GM12864 (cell line): Measurements from ENCODE around the gene ITIH1.
"Not testable (repeated sequence)": the region's sequence is repeated elsewhere in the genome, so short reads cannot be mapped to it uniquely, and the experiment has no call there.

ENCODE experiments used
- DNase-seq: peaks from one replicate; pipeline ENCODE4 v3.0.0-alpha.2; 2011; ENCODE audit warnings: low read depth
- H3K4me3 ChIP-seq: 2 replicates; pipeline ENCODE4 v1.5.1; 2011; ENCODE audit warnings: mild to moderate bottlenecking, low read depth, low read length, control low read depth
- TF ChIP-seq, protein P1 (sequence below): IDR thresholded peaks from 2 replicates; pipeline ENCODE4 v1.5.1; 2011; ENCODE audit warnings: low read depth, mild to moderate bottlenecking, moderate library complexity, low read length, control low read depth, inconsistent platforms; ENCODE audit errors: missing control alignments

The ITIH1 gene

GRCh38 chr3:52774901-52775864 lies 2.2 kb upstream of the ITIH1 start:
- DNase-seq: no peak
- TF ChIP-seq, protein P1, sequence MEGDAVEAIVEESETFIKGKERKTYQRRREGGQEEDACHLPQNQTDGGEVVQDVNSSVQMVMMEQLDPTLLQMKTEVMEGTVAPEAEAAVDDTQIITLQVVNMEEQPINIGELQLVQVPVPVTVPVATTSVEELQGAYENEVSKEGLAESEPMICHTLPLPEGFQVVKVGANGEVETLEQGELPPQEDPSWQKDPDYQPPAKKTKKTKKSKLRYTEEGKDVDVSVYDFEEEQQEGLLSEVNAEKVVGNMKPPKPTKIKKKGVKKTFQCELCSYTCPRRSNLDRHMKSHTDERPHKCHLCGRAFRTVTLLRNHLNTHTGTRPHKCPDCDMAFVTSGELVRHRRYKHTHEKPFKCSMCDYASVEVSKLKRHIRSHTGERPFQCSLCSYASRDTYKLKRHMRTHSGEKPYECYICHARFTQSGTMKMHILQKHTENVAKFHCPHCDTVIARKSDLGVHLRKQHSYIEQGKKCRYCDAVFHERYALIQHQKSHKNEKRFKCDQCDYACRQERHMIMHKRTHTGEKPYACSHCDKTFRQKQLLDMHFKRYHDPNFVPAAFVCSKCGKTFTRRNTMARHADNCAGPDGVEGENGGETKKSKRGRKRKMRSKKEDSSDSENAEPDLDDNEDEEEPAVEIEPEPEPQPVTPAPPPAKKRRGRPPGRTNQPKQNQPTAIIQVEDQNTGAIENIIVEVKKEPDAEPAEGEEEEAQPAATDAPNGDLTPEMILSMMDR: no peak
- H3K4me3 ChIP-seq: no peak overlapping the region

- TF ChIP-seq, protein P1: no peak
- no peak overlapping the region for H3K4me3 ChIP-seq
- no peak for DNase-seq
These were observed 1.5 kb upstream of the ITIH1 start for GRCh38 chr3:52775877-52776276.

DNA sequence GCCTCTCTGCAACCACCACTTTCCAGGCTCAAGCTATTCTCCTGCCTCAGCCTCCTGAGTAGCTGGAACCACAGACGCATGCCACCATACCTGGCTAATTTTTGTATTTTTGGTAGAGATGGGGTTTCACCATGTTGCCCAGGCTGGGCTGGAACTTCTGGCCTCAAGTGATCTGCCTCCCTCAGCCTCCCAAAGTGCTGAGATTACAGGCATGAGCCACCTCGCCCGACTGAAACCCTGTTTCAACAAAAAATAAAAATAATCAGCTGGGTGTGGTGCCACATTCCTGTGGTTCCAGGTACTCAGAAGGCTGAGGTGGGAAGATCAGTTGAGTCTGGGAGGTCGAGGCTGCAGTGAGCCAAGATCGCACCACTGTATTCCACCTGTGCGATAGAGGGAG lies 913 bp upstream of the ITIH1 start:
- not testable (repeated sequence) for DNase-seq, H3K4me3 ChIP-seq

GRCh38 chr3:52777959-52778805 lies 783 bp downstream of the ITIH1 start:
- TF ChIP-seq, protein P1: no peak
- no peak for DNase-seq
- no peak overlapping the region for H3K4me3 ChIP-seq

DNA sequence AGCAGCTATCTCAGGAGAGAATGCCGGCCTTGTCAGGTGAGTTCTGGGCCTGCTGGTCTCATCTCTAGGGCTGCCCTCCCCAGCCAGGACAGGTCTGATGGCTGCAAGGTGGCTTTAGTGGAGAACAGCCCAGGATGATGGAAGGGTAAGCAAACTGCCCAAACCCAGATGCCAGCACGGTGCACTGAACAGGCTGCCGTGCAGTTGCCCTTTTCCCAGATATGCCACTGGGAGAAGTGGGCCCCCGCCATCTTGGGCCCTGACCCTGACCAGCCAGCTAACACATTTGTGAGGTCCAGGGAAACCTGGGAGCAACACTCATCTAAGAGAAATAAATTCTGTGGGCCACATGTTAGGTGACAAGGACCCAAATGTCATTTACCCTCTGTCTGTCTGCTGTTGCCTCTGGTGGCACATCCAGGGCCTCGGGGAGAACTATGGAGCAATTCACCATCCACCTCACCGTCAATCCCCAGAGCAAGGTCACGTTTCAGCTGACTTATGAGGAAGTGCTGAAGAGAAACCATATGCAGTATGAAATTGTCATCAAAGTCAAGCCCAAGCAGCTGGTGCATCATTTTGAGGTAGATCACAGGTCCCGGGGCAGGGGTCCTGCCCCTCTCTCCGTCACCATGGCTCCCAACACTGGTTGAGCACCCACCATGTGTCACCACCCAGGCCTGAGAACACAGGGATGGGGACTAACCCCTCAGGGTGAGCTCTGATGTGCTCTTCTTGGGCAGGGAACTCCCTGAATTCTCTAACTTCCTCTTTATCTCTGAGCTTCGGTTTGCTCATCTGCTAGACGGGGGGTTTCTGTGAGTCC lies 1.8 kb downstream of the ITIH1 start:
- TF ChIP-seq, protein P1: no peak
- no peak for DNase-seq
- no peak overlapping the region for H3K4me3 ChIP-seq

GRCh38 chr3:52779837-52780585 lies 2.6 kb downstream of the ITIH1 start:
- H3K4me3 ChIP-seq: no peak overlapping the region
- DNase-seq: no peak
- TF ChIP-seq, protein P1: no peak
